Stimulated activated memory B cell treated with anti-CD40 and anti-IgM and Interleukin-4, amounts not matched to agents 10 μg/mL and 1 μg/mL and 100 μg/mL, for 72 hours (primary cell): ENCODE results near the gene CASKIN1.

Experiments used
- ATAC-seq: fragments of 150-1000 bp; cut with Tn5 transposase; 2 replicates; pipeline ENCODE4 v1.10.0; 2021
- H3K27ac Mint-ChIP-seq: one replicate; pipeline ENCODE4 v1.8.0; 2022; ENCODE audit warnings: mild to moderate bottlenecking, mixed read lengths
- H3K27me3 Mint-ChIP-seq: one replicate; pipeline ENCODE4 v1.8.0; 2022; ENCODE audit warnings: mixed read lengths
- H3K36me3 Mint-ChIP-seq: one replicate; pipeline ENCODE4 v1.8.0; 2022; ENCODE audit warnings: mixed read lengths
- H3K4me1 Mint-ChIP-seq: one replicate; pipeline ENCODE4 v1.8.0; 2022; ENCODE audit warnings: mixed read lengths
- H3K4me3 Mint-ChIP-seq: one replicate; pipeline ENCODE4 v1.8.0; 2022; ENCODE audit warnings: mild to moderate bottlenecking, moderate library complexity, mixed read lengths
- H3K9me3 Mint-ChIP-seq: one replicate; pipeline ENCODE4 v1.8.0; 2022; ENCODE audit warnings: mixed read lengths

The CASKIN1 gene

DNA sequence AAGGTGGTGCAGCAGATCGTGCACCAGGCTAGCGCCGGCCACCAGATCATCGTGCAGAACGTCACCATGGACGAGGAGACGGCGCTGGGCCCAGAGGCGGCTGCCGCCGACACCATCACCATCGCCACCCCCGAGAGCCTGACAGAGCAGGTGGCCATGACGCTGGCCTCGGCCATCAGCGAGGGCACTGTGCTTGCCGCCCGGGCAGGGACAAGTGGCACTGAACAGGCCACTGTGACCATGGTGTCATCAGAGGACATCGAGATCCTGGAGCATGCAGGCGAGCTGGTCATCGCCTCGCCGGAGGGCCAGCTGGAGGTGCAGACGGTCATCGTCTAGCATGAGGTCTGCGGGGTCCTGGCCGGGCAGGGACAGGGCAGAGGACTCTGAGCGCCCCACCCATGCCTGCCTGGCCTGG, 38.8 kb upstream of the CASKIN1 start:
- H3K4me1 Mint-ChIP-seq, result no peaks in the 10 kb centered on the region
- H3K4me3 Mint-ChIP-seq, result no peak overlapping the region
- no peaks in the 10 kb centered on the region for H3K9me3 Mint-ChIP-seq
- H3K27ac Mint-ChIP-seq, result no peak overlapping the region
- peaks cover 42% of the 10 kb centered on the region for H3K36me3 Mint-ChIP-seq
- no peaks in the 10 kb centered on the region for H3K27me3 Mint-ChIP-seq
- no peak for ATAC-seq

DNA sequence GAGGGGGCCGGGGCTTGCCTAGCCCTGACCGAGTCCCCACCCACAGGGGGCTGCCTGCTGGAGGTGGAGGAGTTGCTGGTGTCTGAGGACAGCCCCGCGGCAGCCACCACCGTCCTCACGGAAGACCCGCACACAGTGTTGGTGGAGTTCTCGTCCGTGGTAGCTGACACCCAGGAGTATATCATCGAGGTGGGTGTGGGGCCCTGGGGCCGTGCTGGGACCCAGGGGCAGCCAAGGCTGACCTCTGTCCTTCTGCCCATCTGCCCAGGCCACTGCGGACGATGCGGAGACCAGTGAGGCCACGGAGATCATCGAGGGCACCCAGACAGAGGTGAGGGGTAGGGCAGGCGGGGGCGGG, 38.4 kb upstream of the CASKIN1 start:
- H3K27ac Mint-ChIP-seq, result no peak overlapping the region
- no peaks in the 10 kb centered on the region for H3K9me3 Mint-ChIP-seq
- H3K4me1 Mint-ChIP-seq, result no peaks in the 10 kb centered on the region
- no peak for ATAC-seq
- H3K4me3 Mint-ChIP-seq, result no peak overlapping the region
- H3K27me3 Mint-ChIP-seq, result no peaks in the 10 kb centered on the region
- peaks cover 45% of the 10 kb centered on the region for H3K36me3 Mint-ChIP-seq

DNA sequence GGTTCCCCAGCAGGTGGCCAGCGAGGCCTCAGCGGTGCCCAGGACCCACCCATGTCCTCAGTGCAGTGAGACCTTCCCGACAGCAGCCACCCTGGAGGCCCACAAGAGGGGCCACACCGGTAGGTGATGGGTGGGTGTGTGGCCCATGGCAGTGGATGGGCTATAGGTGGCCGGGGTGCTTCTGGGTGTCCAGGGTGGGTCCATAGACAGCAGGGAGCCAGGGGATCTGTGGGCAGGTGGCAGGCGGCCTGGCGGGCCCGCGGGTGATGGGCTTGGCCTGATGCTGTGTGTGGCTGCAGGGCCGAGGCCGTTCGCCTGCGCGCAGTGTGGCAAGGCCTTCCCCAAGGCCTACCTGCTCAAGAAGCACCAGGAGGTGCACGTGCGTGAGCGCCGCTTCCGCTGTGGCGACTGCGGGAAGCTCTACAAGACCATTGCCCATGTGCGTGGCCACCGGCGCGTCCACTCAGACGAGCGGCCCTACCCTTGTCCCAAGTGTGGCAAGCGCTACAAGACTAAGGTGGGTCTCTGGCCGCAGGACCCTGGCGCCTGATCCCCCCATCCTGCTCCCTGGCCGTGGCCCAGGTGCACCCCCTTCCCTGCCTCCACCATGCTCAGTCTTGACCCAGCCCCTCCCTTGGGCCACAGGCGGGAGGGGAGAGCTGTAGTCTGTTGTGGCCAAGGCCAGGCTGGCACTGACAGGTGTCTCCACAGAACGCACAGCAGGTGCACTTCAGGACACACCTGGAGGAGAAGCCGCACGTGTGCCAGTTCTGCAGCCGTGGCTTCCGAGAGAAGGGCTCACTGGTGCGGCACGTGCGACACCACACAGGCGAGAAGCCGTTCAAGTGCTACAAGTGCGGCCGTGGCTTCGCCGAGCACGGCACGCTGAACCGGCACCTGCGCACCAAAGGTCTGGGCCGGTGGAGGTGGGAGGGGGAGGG, 37.7 kb upstream of the CASKIN1 start:
- H3K27ac Mint-ChIP-seq, result no peak overlapping the region
- H3K4me3 Mint-ChIP-seq, result no peak overlapping the region
- no peaks in the 10 kb centered on the region for H3K27me3 Mint-ChIP-seq
- H3K36me3 Mint-ChIP-seq, result peaks cover 45% of the 10 kb centered on the region
- no peak for ATAC-seq
- H3K9me3 Mint-ChIP-seq, result no peaks in the 10 kb centered on the region
- H3K4me1 Mint-ChIP-seq, result no peaks in the 10 kb centered on the region

DNA sequence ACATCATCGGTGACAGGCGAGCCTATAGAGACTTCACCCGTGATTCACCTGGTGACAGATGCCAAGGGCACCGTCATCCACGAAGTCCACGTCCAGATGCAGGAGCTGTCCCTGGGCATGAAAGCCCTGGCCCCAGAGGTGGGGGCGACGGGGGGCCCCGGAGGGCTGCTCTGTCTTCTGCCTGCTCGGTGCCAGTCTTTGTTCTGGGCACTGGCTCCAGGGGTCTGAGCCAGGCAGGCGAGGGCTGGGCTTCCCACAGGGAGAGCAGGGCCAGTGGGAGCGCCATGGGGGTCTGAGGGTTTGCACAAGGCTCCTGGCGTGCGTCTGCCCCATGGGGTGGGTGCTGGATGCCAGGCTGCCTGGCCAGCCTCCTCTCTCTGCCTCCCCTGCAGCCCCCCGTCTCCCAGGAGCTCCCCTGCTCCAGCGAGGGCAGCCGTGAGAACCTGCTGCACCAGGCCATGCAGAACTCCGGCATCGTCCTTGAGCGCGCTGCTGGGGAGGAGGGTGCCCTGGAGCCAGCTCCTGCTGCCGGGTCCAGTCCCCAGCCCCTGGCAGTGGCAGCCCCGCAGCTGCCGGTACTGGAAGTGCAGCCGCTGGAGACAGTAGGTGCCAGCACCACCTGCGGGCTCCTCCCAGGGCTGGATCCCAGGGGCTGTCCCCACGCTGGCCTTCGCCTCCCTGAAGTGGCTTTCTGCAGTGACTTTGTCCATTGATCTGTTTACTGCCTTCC, 36.8 kb upstream of the CASKIN1 start:
- no peak overlapping the region for H3K27ac Mint-ChIP-seq

DNA sequence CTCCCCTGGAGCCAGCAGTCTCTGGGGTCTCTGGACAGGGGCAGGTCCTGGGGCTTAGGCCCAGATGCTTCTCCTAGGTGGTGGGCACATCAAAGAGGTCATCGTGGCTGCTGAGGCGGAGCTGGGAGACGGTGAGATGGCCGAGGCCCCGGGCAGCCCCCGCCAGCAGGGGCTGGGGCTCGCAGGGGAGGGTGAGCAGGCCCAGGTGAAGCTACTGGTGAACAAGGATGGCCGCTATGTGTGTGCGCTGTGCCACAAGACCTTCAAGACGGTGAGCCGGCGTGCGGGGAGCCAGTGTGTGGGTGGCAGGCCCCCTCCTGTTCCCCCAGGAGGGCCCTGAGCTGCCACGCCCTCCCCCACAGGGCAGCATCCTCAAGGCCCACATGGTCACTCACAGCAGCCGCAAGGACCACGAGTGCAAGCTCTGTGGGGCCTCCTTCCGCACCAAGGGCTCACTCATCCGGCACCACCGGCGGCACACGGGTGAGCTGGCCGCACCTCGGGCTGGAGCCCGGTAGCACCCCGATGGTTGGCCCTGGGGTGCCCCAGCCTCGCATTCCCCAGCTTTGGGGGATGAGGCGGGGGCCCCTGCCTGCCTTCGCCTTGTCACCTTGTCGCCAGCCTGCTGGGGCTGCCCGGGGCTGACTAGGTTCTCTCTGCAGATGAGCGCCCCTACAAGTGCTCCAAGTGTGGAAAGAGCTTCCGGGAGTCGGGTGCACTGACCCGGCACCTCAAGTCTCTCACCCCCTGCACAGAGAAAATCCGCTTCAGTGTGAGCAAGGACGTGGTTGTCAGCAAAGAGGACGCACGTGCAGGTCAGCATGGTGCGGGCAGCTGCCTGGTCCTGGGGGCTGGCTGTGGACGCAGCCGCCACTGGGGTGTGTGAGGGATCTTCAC, 35.9 kb upstream of the CASKIN1 start:
- ATAC-seq, result no peak
- H3K9me3 Mint-ChIP-seq, result no peaks in the 10 kb centered on the region
- no peaks in the 10 kb centered on the region for H3K27me3 Mint-ChIP-seq
- H3K27ac Mint-ChIP-seq, result no peak overlapping the region
- no peak overlapping the region for H3K4me3 Mint-ChIP-seq
- peaks cover 49% of the 10 kb centered on the region for H3K36me3 Mint-ChIP-seq
- no peaks in the 10 kb centered on the region for H3K4me1 Mint-ChIP-seq

More for the DNA sequence above, 36.8 kb upstream of the CASKIN1 start:
- peaks cover 49% of the 10 kb centered on the region for H3K36me3 Mint-ChIP-seq
- H3K4me3 Mint-ChIP-seq, result no peak overlapping the region
- no peaks in the 10 kb centered on the region for H3K4me1 Mint-ChIP-seq
- H3K27me3 Mint-ChIP-seq, result no peaks in the 10 kb centered on the region
- ATAC-seq, result no peak
- H3K9me3 Mint-ChIP-seq, result no peaks in the 10 kb centered on the region

DNA sequence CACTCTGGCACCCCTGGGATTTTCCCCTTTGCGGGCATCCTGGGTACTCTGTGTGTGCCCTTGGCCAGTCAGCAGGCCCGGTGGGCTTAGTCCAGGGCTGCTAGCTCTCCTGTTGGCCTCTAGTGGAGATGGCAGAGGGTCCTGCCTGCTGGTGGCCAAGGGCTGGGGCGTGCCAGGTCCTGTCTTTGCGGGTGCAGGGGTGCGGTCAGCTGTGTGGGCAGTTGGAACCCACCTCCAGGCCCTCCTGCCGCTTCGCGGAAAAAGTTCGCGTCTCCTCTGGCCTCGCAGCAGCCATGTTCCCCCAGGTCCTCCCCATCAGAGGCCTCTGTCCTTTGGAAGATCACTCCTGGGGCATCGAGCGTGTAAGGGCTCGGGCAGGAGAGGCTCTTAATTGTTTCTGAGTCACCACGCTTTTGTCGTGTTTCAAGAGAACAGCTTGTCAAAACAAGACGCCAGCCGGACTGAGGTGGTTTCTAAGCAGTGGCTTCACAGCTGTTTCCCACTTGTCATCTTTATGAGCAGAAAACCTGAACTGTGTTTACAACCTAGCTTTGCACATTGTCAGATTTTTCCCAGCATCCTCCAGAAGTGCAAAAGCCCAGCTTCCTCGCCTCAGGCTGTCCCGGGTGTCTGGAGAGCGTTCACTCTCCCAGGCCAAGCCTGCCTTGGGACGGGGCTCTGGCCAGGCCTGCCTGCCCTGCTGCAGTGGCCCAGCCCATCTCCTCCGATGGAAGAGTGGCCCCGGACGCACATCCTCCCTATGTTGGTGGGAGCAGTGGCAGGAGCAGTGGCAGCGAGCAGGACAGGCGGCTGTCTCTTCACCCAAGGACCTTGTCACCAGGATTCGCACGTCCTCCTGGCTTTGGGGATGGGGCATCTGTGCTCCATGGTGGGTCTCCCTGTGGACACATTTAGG, 34.9 kb upstream of the CASKIN1 start:
- Mint-ChIP-seq H3K9me3 (no peaks in the 10 kb centered on the region), H3K4me3 (no peak overlapping the region), H3K27me3 (no peaks in the 10 kb centered on the region), H3K4me1 (no peaks in the 10 kb centered on the region), H3K36me3 (peaks cover 49% of the 10 kb centered on the region), H3K27ac (no peak overlapping the region)
- ATAC-seq, result no peak

DNA sequence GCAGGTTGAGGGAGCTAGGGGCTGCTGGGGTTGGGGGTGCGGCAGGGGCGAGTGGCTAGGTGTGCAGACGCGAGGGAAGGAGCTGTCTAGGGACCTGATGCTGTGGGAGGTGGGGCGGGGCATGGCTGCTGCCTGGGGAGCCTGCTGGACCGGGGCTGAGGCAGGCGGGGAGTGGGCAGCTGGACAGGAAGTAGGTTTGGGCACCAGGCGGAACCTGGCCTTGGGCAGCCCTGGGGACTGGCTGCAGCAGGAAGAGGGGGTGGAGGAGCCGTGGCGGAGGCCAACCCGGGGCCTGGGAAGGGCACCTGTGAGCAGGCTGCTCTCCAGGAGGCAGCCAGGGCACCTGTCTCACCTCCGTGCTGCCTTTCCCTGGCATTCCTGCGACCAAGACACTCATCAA, 34.0 kb upstream of the CASKIN1 start:
- peaks cover 43% of the 10 kb centered on the region for H3K36me3 Mint-ChIP-seq
- H3K4me1 Mint-ChIP-seq, result no peaks in the 10 kb centered on the region

DNA sequence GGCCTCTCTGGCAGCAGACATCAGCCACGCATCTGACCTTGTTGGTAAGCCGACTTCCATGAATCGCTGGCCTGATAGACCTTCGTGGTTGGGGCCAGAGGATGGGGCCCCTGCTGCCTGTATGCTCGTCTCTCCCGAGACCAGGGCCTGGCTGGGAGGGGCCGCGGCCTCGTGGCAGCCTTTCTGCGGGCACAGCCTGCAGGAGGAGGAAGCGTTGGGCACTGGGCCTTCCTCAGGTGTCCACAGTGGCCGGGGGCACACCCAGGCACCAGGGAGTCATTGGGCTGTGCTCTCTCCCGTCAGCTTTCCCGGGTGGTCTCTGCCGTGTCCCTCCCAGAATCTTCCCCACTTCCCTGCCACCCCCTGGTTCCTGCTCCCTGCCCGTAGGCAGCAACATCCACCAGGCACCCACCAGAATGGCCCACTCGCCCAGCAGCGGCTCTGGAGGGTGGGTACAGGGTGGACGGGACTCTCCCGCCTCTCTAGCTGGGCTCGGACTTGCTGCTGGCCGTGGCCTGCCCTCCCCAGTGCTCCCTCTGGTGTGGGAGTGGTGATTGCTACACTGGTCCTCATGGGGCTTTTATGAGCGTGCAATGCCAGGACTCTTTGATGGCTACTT, 33.3 kb upstream of the CASKIN1 start:
- Mint-ChIP-seq H3K4me1 (peaks cover 3% of the 10 kb centered on the region), H3K36me3 (peaks cover 36% of the 10 kb centered on the region), H3K27ac (no peak overlapping the region), H3K27me3 (no peaks in the 10 kb centered on the region), H3K4me3 (no peak overlapping the region), H3K9me3 (no peaks in the 10 kb centered on the region)
- ATAC-seq, result no peak

More for the DNA sequence above, 34.0 kb upstream of the CASKIN1 start:
- no peaks in the 10 kb centered on the region for H3K27me3 Mint-ChIP-seq
- no peak overlapping the region for H3K27ac Mint-ChIP-seq
- no peak overlapping the region for H3K4me3 Mint-ChIP-seq
- no peak for ATAC-seq
- H3K9me3 Mint-ChIP-seq, result no peaks in the 10 kb centered on the region

DNA sequence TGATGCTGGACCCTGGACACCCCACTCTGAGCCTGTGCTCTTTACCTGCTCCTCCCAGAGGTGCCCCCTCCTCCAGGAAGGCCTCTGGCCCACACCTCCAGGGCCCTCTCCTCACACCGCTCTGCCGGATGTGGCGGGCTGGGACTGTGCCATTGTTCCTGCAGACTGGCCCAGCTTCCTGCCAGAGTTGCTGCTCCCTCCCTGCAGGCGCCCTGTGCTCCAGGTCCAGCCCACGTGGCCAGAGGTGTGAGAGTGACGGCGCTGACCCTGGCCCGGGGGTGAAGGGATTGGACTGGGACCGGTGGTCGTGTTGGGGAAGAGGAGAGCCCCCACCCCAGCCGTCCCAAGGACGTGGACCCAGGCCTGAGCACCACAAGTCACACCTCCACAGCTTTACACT, 32.7 kb upstream of the CASKIN1 start:
- no peaks in the 10 kb centered on the region for H3K9me3 Mint-ChIP-seq
- ATAC-seq, result no peak
- peaks cover 31% of the 10 kb centered on the region for H3K36me3 Mint-ChIP-seq
- H3K4me3 Mint-ChIP-seq, result no peak overlapping the region
- H3K27ac Mint-ChIP-seq, result no peak overlapping the region
- no peaks in the 10 kb centered on the region for H3K27me3 Mint-ChIP-seq
- H3K4me1 Mint-ChIP-seq, result peaks cover 10% of the 10 kb centered on the region

DNA sequence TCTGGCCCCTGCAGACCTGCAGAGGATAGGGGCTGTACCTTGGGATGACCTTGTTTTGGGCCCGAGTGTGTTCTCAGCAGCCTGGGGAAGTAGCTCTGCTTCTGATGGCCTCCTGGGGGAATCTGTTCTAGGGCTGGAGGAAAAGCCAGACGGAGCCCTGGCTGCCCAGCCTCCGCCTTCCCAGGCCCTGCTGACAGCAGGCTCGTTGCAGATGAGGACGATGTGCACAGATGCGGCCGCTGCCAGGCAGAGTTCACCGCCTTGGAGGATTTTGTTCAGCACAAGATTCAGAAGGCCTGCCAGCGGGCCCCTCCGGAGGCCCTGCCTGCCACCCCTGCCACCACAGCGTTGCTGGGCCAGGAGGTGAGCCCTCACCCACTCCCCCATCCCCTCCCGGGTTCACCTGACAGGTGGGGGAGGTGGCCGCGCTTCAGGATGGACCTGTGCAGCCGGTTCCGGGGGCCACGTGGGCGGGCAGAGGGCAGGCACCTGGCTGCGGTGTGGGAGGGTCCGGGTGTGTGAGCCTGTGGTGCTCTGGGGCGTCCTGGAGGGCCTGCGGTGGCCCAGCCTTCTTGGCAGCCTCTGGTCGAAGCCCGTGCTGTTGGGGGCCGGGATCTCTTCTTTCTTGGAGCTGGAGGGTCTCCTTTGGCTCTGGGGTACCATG, 31.9 kb upstream of the CASKIN1 start:
- no peak overlapping the region for H3K27ac Mint-ChIP-seq
- H3K4me3 Mint-ChIP-seq, result no peak overlapping the region
- no peaks in the 10 kb centered on the region for H3K9me3 Mint-ChIP-seq
- peaks cover 24% of the 10 kb centered on the region for H3K36me3 Mint-ChIP-seq
- peaks cover 12% of the 10 kb centered on the region for H3K4me1 Mint-ChIP-seq
- no peaks in the 10 kb centered on the region for H3K27me3 Mint-ChIP-seq
- no peak for ATAC-seq

DNA sequence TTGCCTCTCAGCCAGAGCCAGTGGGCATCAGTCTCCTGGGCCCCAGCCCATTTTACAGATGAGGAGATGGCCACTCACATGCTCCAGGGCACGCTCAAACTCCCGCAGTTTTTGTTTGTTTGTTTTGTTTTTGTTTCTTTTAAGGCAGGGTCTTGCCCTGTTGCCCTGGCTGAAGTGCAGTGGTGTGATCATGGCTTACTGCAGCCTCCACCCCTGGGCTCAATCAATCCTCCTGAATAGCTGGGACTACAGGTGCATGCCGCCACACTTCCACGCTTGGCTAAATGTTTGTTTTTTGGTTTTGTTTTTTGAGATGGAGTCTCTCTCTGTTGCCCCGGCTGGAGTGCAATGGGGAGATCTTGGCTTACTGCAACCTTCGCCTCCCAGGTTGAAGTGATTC, 30.5 kb upstream of the CASKIN1 start:
- Mint-ChIP-seq H3K36me3 (peaks cover 22% of the 10 kb centered on the region), H3K27me3 (no peaks in the 10 kb centered on the region), H3K4me3 (no peak overlapping the region), H3K4me1 (peaks cover 12% of the 10 kb centered on the region), H3K27ac (no peak overlapping the region), H3K9me3 (no peaks in the 10 kb centered on the region)
- no peak for ATAC-seq

DNA sequence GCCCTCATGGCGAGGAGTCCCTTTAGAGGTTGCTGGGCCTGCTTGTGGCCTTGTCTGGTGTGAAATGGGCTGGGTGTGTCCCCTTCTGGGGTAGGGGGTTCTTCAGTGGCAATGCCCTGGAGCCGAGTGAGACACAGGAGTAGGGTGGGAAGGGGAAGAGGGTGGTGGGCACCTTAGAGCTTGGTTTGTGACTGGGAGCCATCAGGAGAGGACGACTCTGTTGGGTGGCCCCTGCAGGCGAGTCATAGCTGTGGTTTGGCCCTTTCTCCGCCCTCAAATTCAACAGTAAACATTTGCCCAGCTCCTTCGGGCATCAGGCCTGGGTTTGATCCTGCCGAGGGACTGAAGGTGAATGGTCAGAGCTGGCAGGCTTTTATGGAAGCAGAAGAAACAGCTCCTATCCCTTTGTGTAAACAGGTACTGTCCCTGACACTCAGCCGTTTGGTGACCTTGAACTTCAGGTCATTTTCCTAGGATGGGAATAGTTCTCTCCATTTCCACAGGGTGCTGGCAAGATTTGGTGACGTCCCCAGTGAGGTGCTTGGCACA, 29.9 kb upstream of the CASKIN1 start:
- H3K9me3 Mint-ChIP-seq, result no peaks in the 10 kb centered on the region
- H3K4me1 Mint-ChIP-seq, result peaks cover 12% of the 10 kb centered on the region
- peaks cover 16% of the 10 kb centered on the region for H3K36me3 Mint-ChIP-seq
- no peak overlapping the region for H3K4me3 Mint-ChIP-seq
- H3K27me3 Mint-ChIP-seq, result no peaks in the 10 kb centered on the region
- H3K27ac Mint-ChIP-seq, result no peak overlapping the region
- ATAC-seq, result no peak

DNA sequence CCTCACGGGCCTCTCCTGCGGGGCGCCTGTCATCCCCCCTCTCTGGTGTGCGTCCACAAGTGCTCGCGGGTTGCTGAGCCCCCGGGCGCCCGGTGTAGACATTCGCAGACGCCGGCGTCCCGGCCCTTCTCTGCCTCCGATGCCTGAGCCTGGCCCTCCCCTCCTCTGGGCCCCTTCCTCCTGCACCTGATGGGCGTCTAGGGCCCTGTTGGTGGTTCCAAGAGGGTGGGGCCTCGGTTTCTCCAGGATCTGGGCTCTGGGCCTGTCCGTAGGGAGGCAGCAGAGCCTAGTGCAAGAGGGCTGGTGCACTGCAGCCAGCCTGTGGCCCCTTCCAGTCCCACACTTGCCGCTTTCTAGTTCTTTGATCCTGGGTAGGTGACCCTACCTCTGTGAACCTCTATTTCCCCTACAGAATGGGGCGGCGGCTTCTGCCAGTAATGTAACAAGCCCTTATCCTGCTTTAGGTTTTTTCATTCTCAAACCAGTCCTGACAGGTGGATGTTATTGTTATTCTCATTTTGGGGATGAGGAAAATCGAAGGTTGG, 27.6 kb upstream of the CASKIN1 start:
- H3K4me3 Mint-ChIP-seq, result peak overlapping the region; percentile 82
- ATAC-seq, result peak; percentile 25
- H3K9me3 Mint-ChIP-seq, result no peaks in the 10 kb centered on the region
- no peaks in the 10 kb centered on the region for H3K27me3 Mint-ChIP-seq
- peak overlapping the region; percentile 75 for H3K27ac Mint-ChIP-seq
- peaks cover 2% of the 10 kb centered on the region for H3K36me3 Mint-ChIP-seq
- H3K4me1 Mint-ChIP-seq, result peaks cover 12% of the 10 kb centered on the region
